ENCODE results near the gene CHTF8.

Gene CHTF8

DNA sequence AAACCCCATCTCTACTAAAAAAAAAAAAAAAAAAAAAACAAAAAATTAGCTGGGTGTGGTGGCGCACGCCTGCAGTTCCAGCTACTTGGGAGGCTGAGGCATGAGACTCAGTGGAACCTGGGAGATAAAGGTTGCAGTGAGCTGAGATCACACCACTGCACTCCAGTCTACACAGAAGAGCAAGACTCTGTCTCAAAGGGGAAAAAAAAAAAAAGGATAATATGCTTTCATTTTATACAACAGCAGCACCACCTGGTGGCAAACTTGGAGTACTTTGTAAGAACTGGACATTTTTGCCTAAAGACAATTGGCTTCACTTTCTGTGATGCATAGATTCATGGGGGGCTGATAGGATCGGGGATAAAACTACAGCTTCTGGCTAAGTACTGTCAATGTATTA, 8.5 kb downstream of the CHTF8 start:
- TF ChIP-seq CTCF (IDR thresholded peaks at IDR 0.05; ENCODE audit: insufficient read depth, low read depth, low read length, missing control alignments), result peak; percentile 49
- DNase-seq (ENCODE audit: low read depth), result peak; percentile 79
- H3K4me3 ChIP-seq (ENCODE audit: low read depth, low read length), result no peak overlapping the region

DNA sequence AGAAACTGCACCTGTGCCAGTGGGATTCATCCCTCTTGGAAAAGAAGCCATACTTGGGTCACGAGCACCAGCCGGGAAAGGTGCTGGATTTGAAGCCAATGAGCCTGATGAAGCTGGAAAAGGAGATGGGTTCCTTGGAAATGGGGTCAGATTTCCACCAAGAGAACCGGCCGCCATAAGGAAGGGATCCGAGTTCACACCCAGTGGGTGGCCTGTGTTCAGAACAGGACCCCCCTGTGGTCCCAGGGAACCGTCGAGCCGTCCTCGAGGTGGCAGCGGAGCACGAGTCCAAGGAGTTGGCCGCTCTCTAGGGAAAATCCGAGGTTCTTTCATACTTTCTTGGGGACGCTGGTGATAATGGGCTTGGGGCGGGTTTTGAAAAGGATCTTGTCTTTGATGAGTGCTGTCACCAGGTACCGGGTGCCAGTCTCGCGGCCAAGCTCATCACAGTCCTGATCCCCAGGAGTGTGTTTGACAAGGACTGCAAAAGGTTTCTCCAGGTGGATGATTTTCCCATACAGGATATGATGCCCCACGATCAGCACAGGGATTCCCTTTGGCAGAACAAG, 12.2 kb downstream of the CHTF8 start:
- no peak for TF ChIP-seq CTCF (IDR thresholded peaks at IDR 0.05; ENCODE audit: insufficient read depth, low read depth, low read length, missing control alignments)
- no peak overlapping the region for H3K4me3 ChIP-seq (ENCODE audit: low read depth, low read length)
- no peak for DNase-seq (ENCODE audit: low read depth)

GRCh38 chr16:69119536-69119935, 12.9 kb downstream of the CHTF8 start:
- no peak for DNase-seq (ENCODE audit: low read depth)
- no peak overlapping the region for H3K4me3 ChIP-seq (ENCODE audit: low read depth, low read length)
- no peak for TF ChIP-seq CTCF (IDR thresholded peaks at IDR 0.05; ENCODE audit: insufficient read depth, low read depth, low read length, missing control alignments)

- H3K4me3 ChIP-seq (ENCODE audit: low read depth, low read length), result no peak overlapping the region
- no peak for TF ChIP-seq CTCF (IDR thresholded peaks at IDR 0.05; ENCODE audit: insufficient read depth, low read depth, low read length, missing control alignments)
- no peak for DNase-seq (ENCODE audit: low read depth)
Measured at GRCh38 chr16:69118994-69119393, 13.4 kb downstream of the CHTF8 start.

GRCh38 chr16:69118468-69118867, 13.9 kb downstream of the CHTF8 start:
- no peak for TF ChIP-seq CTCF (IDR thresholded peaks at IDR 0.05; ENCODE audit: insufficient read depth, low read depth, low read length, missing control alignments)

GRCh38 chr16:69116906-69117305, 15.5 kb downstream of the CHTF8 start:
- no peak for TF ChIP-seq CTCF (IDR thresholded peaks at IDR 0.05; ENCODE audit: insufficient read depth, low read depth, low read length, missing control alignments)
- H3K4me3 ChIP-seq (ENCODE audit: low read depth, low read length), result no peak overlapping the region
- DNase-seq (ENCODE audit: low read depth), result no peak

More at GRCh38 chr16:69118468-69118867, 13.9 kb downstream of the CHTF8 start:
- no peak for DNase-seq (ENCODE audit: low read depth)
- H3K4me3 ChIP-seq (ENCODE audit: low read depth, low read length), result no peak overlapping the region

DNA sequence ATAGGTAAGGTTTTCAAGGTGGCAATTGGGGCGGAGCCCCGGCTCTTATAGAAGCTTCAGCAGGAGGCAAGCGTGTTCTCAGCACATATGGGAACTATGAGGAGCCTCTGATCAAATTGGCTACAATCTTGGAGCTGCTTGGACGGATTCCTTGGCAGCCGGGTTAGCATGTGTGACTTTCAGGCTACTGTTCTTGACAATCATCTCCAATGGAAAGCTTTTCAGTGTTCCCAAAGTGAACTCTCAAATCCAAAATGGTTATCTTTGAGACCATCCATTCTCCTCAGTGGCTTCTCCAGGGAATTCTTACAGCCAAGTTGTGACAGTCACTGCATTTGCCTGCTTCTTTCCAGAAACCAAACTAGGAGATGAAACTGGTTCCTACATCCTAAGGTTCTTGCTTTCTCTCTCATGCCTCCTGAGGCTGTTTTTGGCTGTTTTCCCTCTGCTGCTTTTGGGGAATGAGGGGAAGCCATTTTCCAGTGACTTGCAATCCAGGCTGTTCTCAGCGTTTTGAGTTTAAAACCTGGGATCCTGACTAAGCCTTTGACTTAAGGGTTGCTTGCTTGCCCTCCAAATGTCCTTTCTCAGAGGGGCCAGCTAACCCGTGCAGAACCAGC, 16.0 kb downstream of the CHTF8 start:
- DNase-seq (ENCODE audit: low read depth), result no peak
- no peak overlapping the region for H3K4me3 ChIP-seq (ENCODE audit: low read depth, low read length)
- TF ChIP-seq CTCF (IDR thresholded peaks at IDR 0.05; ENCODE audit: insufficient read depth, low read depth, low read length, missing control alignments), result no peak
